Measurements from ENCODE around the gene ELMO1.

DNA sequence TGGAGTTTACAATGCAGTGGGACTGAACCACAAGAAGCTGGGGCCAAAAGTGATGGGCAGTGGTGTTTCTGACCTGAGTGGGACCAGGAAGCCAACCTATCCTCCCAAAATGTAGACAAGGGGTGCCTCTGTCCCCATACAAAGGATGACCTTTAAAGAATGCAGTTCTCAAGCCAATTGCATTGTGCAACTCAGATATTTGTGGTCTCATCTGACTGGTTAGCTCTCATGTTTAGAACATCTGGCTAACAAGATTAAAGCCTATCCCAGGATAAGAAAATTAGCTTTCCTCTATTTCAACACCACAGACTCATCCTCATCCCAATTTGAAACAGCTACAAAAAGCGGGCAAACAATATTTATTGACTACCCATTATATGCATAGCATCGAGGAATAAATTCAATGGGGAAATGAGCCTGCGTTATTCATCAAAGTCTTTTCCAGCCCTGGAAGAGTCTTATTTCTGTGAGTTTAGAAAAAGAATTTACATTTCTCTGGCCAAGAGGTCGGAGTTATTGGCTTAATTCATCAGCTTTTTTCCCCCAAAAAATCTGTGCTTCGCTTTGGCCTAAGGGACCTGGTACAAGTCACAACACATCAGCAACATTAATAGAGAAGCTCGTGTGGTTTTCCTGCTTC, 26.7 kb downstream of the ELMO1 start:
- TF ChIP-seq, protein P1, sequence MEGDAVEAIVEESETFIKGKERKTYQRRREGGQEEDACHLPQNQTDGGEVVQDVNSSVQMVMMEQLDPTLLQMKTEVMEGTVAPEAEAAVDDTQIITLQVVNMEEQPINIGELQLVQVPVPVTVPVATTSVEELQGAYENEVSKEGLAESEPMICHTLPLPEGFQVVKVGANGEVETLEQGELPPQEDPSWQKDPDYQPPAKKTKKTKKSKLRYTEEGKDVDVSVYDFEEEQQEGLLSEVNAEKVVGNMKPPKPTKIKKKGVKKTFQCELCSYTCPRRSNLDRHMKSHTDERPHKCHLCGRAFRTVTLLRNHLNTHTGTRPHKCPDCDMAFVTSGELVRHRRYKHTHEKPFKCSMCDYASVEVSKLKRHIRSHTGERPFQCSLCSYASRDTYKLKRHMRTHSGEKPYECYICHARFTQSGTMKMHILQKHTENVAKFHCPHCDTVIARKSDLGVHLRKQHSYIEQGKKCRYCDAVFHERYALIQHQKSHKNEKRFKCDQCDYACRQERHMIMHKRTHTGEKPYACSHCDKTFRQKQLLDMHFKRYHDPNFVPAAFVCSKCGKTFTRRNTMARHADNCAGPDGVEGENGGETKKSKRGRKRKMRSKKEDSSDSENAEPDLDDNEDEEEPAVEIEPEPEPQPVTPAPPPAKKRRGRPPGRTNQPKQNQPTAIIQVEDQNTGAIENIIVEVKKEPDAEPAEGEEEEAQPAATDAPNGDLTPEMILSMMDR (IDR thresholded peaks at IDR 0.05): no peak
- no peak for TF ChIP-seq POLR2A (IDR thresholded peaks at IDR 0.05)

Measured in lower leg skin (tissue), 3 donors.